Measurements from ENCODE around the gene ASCL2. TPM values are rescaled to one million over a fixed set of nuclear protein-coding genes. Genes with fewer than 3 reads are reported as not detected.

Gene ASCL2
- total RNA-seq, result 0.22 TPM in 1 of 2 replicates, not detected in the other

GRCh38 chr11:2270322-2271076 is at the start of gene ASCL2:
TSS of gene ASCL2 (minus strand) at chr11:2270588. CDS start at chr11:2270332, 256 bp downstream.

GRCh38 chr11:2301631-2302305 is 31.4 kb upstream of the ASCL2 start, which contains the start of the genes C11orf21 and TSPAN32:
TSS of gene C11orf21 (minus strand) at chr11:2301918. CDS start at chr11:2301808, 110 bp downstream.
TSS of gene TSPAN32 (plus strand) at chr11:2302013. CDS start at chr11:2302150, 137 bp downstream.

Other genes with a start within 250 kb of the ASCL2 start
- 3.9 and 60.7 TPM in 2 replicates for gene IGF2, start 131.2 kb downstream of the ASCL2 start, total RNA-seq
- not detected in 2 replicates for gene INS, start 109.4 kb downstream of the ASCL2 start, total RNA-seq
- gene TH, start 98.8 kb downstream of the ASCL2 start, total RNA-seq, result not detected in 2 replicates
- not detected in 2 replicates for gene C11orf21, start 31.3 kb upstream of the ASCL2 start, total RNA-seq
- not detected in 2 replicates for gene TSPAN32, start 31.4 kb upstream of the ASCL2 start, total RNA-seq
- 245 and 302 TPM in 2 replicates for gene CD81, start 106.7 kb upstream of the ASCL2 start, total RNA-seq
- gene TSSC4, start 130.2 kb upstream of the ASCL2 start, total RNA-seq, result 57.8 and 73.4 TPM in 2 replicates
- not detected in 2 replicates for gene TRPM5, start 173.9 kb upstream of the ASCL2 start, total RNA-seq
- not detected in 2 replicates for gene KCNQ1, start 174.4 kb upstream of the ASCL2 start, total RNA-seq

Measured in placental pericyte (primary cell).